HG02943 (cell line): Measurements from ENCODE around the gene TTYH3.
A peak's percentile ranks its signal among the peaks of the same experiment; 100 is the strongest.

Experiments used
- ATAC-seq: cut with Tn5 transposase; IDR thresholded peaks from one replicate; pipeline ENCODE4 v1.9.1; 2021; ENCODE audit warnings: mild to moderate bottlenecking, low read depth, moderate library complexity; ENCODE audit not compliant: unreplicated experiment

Gene TTYH3

GRCh38 chr7:2645274-2645868, 13.6 kb downstream of the TTYH3 start:
- ATAC-seq = peak; percentile 61

- ATAC-seq = no peak
These were observed 14.5 kb downstream of the TTYH3 start for GRCh38 chr7:2646336-2646679.

DNA sequence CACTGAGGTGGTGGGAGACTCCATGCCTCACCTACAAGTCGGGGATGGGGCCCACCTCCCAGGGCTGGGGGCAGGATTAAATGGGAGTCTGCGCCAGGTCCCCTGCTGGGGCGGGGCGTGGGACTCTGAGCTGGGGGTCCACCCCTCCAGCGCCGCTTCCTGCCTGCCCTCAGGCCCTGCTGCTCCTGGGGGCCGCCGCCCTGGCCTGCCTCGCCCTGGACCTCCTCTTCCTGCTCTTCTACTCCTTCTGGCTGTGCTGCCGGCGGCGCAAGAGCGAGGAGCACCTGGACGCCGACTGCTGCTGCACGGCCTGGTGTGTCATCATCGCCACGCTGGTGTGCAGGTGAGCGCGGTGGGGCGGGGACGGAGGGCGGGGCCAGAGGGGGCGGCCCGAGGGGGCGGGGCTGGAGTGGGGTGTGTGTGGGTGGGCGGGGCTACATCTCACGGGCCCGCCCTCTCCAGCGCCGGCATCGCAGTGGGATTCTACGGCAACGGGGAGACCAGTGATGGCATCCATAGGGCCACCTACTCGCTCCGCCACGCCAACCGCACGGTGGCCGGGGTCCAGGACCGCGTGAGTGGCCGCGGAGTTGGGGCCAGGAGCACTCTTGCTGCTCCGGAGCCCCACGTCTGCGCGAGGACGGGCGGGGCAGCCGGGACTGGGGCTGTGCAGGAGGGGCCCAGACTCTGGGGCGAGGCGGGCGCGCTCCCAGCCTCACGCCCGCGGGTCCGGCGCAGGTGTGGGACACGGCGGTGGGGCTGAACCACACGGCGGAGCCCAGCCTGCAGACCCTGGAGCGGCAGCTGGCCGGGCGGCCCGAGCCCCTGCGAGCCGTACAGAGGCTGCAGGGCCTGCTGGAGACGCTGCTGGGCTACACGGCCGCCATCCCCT, 15.1 kb downstream of the TTYH3 start:
- ATAC-seq = no peak

- ATAC-seq = no peak
These were observed 15.9 kb downstream of the TTYH3 start for GRCh38 chr7:2647594-2648172.

GRCh38 chr7:2649139-2649838, 17.5 kb downstream of the TTYH3 start:
- ATAC-seq = no peak

- ATAC-seq = no peak
These were observed 18.2 kb downstream of the TTYH3 start for GRCh38 chr7:2649991-2650390.

DNA sequence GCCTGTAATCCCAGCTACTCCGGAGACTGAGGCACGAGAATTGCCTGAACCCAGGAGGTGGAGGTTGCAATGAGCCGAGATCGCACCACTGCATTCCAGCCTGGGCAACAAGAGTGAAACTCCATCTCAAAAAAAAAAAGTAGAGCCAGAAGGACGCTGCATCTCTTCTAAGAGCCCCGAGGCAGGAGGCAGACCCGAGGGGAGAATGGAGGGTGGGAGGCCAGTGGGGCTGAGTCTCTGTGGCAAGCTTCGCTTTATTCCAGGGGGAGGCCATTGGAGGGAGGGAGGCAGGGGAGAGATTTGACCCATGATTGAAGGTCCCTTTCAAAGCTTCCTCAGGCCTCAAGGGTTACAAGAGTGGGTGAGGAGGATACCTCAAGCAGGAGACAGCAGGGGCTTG, 18.7 kb downstream of the TTYH3 start:
- ATAC-seq = no peak

GRCh38 chr7:2651336-2651735, 19.6 kb downstream of the TTYH3 start:
- ATAC-seq = no peak

- no peak for ATAC-seq
These were observed 20.3 kb downstream of the TTYH3 start for GRCh38 chr7:2651847-2652735.

GRCh38 chr7:2652736-2653060, 20.9 kb downstream of the TTYH3 start:
- ATAC-seq = no peak

DNA sequence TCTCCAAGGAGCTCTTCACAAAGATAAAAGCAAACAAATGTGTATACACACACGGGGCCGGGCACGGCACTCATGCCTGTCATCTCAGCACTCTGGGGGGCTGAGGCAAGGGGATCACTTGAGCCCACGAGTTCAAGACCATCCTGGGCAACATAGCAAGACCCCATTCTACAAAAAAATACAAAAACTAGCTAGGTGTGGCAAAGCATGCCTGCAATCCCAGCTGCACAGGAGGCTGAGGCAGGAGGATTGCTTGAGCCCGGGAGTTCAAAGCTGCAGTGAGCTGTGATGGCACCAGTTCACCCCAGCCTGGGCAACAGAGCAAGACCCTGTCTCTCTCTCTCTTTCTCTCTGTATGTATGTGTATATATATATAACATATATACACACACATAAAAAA, 22.3 kb downstream of the TTYH3 start:
- ATAC-seq = no peak

DNA sequence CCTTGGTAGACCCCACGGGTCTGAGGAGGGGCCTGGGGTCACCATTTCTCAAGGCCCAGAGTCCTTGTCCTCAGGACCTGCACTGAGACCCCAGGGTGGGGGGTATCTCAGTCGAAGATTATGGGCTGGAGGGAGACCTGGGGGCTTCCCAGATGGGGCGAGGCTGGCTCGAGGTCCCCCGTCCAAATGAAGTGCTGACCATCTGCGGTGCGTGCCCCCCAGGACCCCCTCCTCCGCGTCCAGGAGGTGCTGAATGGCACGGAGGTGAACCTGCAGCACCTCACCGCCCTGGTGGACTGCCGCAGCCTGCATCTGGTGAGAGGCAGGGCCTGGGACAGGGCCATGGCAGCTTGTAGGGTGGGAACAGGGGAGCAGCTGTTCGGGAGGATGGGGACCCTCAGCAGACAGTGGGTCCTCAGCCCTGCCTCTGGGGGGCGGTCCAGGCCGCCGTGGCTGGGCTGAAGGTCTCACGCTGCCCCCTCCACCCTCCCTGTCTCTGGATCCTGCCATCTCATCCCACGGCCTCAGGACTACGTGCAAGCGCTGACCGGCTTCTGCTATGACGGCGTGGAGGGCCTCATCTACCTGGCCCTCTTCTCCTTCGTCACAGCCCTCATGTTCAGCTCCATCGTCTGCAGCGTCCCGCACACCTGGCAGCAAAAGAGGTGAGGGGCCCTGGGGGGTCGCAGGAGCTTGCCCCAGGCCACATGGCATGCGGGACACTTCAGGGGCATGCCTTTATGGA, 24.3 kb downstream of the TTYH3 start:
- no peak for ATAC-seq

- no peak for ATAC-seq
These were observed 25.4 kb downstream of the TTYH3 start for GRCh38 chr7:2657208-2657607.

- no peak for ATAC-seq
These were observed 26.3 kb downstream of the TTYH3 start for GRCh38 chr7:2657920-2658671.

GRCh38 chr7:2658941-2659340, 27.2 kb downstream of the TTYH3 start:
- no peak for ATAC-seq

DNA sequence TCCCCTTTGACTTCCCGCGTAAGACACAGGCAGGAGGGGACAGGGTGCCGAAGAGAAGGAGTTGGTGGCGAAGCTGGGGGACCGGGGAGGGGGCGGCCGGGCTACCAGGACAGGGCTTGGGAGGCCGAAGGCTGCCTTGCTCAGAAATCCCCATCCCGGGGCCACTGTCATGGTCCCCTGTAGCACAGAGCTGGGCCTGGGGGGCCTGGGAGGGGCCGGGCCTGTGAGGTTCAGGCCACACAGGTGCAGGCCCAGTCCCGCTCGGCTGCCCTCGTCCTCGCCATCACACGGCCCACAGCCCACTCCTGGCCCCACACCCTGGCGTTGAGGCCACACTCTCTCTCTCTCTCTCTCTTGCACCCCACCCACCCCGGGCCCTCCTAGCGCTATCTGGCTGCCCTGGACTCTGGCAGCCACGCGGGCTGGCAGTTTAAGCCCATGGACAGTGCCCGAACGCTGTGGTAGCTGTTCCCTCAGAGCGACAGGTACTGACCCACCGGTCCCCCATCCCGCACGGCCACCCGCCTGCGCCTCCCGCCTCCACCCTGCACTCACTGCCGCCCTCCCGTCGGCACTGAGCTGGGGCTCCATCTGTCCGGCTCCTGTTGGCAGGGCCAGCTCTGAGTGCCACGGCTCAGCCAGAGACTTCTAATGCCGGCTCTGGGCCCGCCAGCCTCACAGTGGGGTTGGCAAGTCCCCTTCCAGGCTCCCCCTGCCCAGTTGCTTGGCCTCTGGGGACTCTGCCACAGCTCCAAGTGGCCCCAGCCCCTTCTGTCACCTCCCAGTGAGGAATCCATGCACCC, 28.0 kb downstream of the TTYH3 start:
- ATAC-seq = no peak

DNA sequence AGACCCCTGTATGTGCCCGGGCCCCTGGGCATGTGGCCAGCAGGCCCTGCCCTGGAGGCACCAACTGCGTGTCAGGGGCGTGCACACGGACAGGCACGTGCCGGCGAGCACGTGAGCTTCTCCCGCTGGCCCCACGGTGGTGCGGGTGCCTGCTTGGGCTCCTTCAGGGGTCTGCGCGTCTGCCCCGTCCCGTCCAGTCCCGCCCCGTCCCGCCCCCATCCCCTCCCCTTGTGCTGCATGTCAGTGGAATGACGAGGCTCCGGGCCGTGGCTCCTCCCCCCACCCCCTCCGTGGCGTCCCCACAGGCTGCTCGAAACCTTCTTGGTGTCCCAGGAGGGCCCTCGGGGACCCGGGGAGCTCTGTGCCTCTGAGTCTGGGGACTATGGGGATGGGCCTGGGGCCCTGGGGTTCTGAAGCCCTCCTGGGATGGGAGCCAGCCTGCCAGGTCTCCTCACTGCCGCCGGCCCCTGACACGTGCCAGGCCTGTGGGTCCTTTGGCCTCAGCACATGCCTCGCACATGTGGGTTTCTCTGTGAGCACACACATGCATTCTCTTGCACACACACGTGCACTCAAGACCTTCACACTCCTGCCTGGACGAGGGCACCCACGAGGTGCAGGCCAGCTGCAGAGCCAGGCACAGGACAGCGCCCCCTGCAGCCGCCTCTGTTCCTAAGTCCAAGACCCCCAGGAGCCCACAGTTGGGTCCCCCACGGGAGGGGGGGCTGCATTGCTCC, 28.7 kb downstream of the TTYH3 start:
- ATAC-seq = no peak

GRCh38 chr7:2661096-2661449, 29.3 kb downstream of the TTYH3 start:
- ATAC-seq = no peak
